Measurements from ENCODE around the gene BICDL2. TPM values are rescaled to one million over a fixed set of nuclear protein-coding genes. Genes with fewer than 3 reads are reported as not detected.

The BICDL2 gene
- total and polyA plus RNA-seq, 9 of the 15 experiments (the other 6 are each of a cell fraction or from before 2014, with no cell fraction given) = 0.09 to 0.28 (median 0.09) TPM; not detected in 6

GRCh38 chr16:3004781-3005284 is 31.9 kb downstream of the BICDL2 start (continued):
- peak; percentile 80 for TF ChIP-seq VEZF1 (CRISPR knock-in tag; IDR thresholded peaks at IDR 0.05)
- TF ChIP-seq PHF8 (IDR thresholded peaks at IDR 0.05; ENCODE audit: borderline replicate concordance, low read length) = peak; percentile 35; the same call in 1 of the 2 replicates
- peak; percentile 85 for TF ChIP-seq MYC (IDR thresholded peaks at IDR 0.05; ENCODE audit: low read depth, low read length)
- TF ChIP-seq MYC (CRISPR knock-in tag; IDR thresholded peaks at IDR 0.05; ENCODE audit: borderline replicate concordance, low read depth) = no peak; the same call in 1 of the 2 replicates
- no peak for TF ChIP-seq ZNF766 (CRISPR knock-in tag; conservative IDR thresholded peaks at IDR 0.05)
- TF ChIP-seq MTA1 (IDR thresholded peaks at IDR 0.05; ENCODE audit: borderline replicate concordance) = peak; percentile 57; the same call in 1 of the 2 replicates
- TF ChIP-seq SMARCA4 (IDR thresholded peaks at IDR 0.05) = peak; percentile 57
- TF ChIP-seq FOXP1 (CRISPR knock-in tag; IDR thresholded peaks at IDR 0.05) = no peak
- no peak for TF ChIP-seq GTF2F1 (IDR thresholded peaks at IDR 0.05; ENCODE audit: low read depth, low read length)
- no peak for TF ChIP-seq TCFL5 (CRISPR knock-in tag; conservative IDR thresholded peaks at IDR 0.05)
- TF ChIP-seq NFRKB (IDR thresholded peaks at IDR 0.05; ENCODE audit: low read depth) = 0 out of 2 replicates have a peak, but pooled peaks have one; percentile 54
- peak; percentile 6; the same call in 1 of the 2 replicates for TF ChIP-seq JUND (IDR thresholded peaks at IDR 0.05; ENCODE audit: borderline replicate concordance, low read depth, low read length)
- TF ChIP-seq JUND (tag; IDR thresholded peaks at IDR 0.05; ENCODE audit: borderline replicate concordance, low read depth, low read length) = no peak
- no peak for TF ChIP-seq TARDBP (IDR thresholded peaks at IDR 0.05)
- peak; percentile 8; the same call in 1 of the 2 replicates for TF ChIP-seq ESRRA (IDR thresholded peaks at IDR 0.05; ENCODE audit: borderline replicate concordance, low read depth)
- TF ChIP-seq NR4A1 (CRISPR knock-in tag; IDR thresholded peaks at IDR 0.05) = no peak
- TF ChIP-seq NR4A1 (tag; IDR thresholded peaks at IDR 0.05) = 0 out of 2 replicates have a peak, but pooled peaks have one; percentile 45
- peak; percentile 32; the same call in 1 of the 2 replicates for TF ChIP-seq FOSL1 (tag; conservative IDR thresholded peaks at IDR 0.05)
- TF ChIP-seq NKRF (IDR thresholded peaks at IDR 0.05; ENCODE audit: borderline replicate concordance) = peak; percentile 51; the same call in 1 of the 2 replicates
- TF ChIP-seq NR2C1 (IDR thresholded peaks at IDR 0.05) = no peak
- TF ChIP-seq NR2C1 (tag; IDR thresholded peaks at IDR 0.05) = peak; percentile 39; the same call in 1 of the 2 replicates
- peak; percentile 36 for TF ChIP-seq CXXC5 (CRISPR knock-in tag; IDR thresholded peaks at IDR 0.05)
- TF ChIP-seq BACH1 (tag; IDR thresholded peaks at IDR 0.05) = no peak

Measured in K562 (cell line).